22Rv1 (cell line): ENCODE data around the gene C16orf87.

Experiments
- ZFX ChIP-seq: fragments of 450-650 bp; IDR thresholded peaks from 2 replicates; pipeline ENCODE4 v1.6.1; 2017; ENCODE audit warnings: antibody characterized with exemption, borderline replicate concordance
- TF ChIP-seq, protein P1 (sequence below): fragments of 450-650 bp; IDR thresholded peaks from 2 replicates; pipeline ENCODE4 v1.5.1; 2017; ENCODE audit warnings: mild to moderate bottlenecking

DNA sequence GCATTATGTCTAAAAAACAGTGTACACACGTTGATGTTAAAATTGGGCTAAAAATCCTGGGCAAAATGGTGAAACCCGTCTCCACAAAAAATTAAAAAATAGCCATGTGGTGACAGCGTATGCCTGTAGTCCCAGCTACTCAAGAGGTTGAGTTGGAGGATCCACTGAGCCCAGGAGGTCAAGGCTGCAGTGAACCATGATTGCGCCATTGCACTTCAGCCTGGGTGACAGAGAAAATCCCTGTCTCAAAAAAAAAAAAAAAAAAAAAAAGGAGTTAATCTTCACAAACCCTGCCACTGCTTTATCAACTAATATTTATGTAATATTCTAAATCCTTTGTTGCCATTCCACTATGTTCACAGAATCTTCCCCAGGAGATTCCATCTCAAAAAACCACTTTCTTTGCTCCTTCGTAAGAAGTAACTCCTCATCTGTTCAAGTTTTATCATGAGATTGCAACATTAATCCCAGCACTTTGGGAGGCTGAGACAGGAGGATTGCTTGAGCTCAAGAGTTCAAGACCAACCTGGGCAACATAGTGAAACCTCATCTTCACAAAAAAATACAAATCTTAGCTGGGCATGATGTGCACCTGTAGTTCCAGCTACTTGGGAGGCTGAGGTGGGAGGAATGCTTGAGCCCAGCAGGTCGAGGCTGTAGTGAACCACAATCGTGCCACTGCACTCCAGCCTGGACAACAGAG, 1.9 kb upstream of the C16orf87 start:
- TF ChIP-seq, protein P1, sequence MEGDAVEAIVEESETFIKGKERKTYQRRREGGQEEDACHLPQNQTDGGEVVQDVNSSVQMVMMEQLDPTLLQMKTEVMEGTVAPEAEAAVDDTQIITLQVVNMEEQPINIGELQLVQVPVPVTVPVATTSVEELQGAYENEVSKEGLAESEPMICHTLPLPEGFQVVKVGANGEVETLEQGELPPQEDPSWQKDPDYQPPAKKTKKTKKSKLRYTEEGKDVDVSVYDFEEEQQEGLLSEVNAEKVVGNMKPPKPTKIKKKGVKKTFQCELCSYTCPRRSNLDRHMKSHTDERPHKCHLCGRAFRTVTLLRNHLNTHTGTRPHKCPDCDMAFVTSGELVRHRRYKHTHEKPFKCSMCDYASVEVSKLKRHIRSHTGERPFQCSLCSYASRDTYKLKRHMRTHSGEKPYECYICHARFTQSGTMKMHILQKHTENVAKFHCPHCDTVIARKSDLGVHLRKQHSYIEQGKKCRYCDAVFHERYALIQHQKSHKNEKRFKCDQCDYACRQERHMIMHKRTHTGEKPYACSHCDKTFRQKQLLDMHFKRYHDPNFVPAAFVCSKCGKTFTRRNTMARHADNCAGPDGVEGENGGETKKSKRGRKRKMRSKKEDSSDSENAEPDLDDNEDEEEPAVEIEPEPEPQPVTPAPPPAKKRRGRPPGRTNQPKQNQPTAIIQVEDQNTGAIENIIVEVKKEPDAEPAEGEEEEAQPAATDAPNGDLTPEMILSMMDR = no peak
- no peak for TF ChIP-seq ZFX
